ENCODE data around the gene HSPA9. TPM values are rescaled to one million over a fixed set of nuclear protein-coding genes. Genes with fewer than 3 reads are reported as not detected.

Gene HSPA9
- total and polyA plus RNA-seq, 2 donors, result 126 to 159 TPM

- WGBS, result 73% methylated on average over 5 of the region's 5 CpGs
- Histone ChIP-seq H3K4me1 (ENCODE audit: insufficient read depth) (no peaks in the 10 kb centered on the region), H3K36me3 (ENCODE audit: insufficient read depth) (no peaks in the 10 kb centered on the region), H3K4me3 (ENCODE audit: low read depth, low read length) (no peak overlapping the region), H3K27ac (ENCODE audit: low read depth) (no peak overlapping the region)
- DNase-seq (ENCODE audit: extremely low spot score), result no peak
These were observed 28.2 kb upstream of the HSPA9 start for GRCh38 chr5:138603249-138603920.

GRCh38 chr5:138602371-138603000, 27.3 kb upstream of the HSPA9 start:
- WGBS, result 54% methylated on average over 6 of the region's 6 CpGs
- H3K36me3 ChIP-seq (ENCODE audit: insufficient read depth), result no peaks in the 10 kb centered on the region
- no peaks in the 10 kb centered on the region for H3K4me1 ChIP-seq (ENCODE audit: insufficient read depth)
- DNase-seq (ENCODE audit: extremely low spot score), result no peak
- no peak overlapping the region for H3K27ac ChIP-seq (ENCODE audit: low read depth)
- H3K4me3 ChIP-seq (ENCODE audit: low read depth, low read length), result no peak overlapping the region

GRCh38 chr5:138601444-138601843, 26.2 kb upstream of the HSPA9 start:
- 48% methylated on average over 3 of the region's 3 CpGs for WGBS
- no peak overlapping the region for H3K4me3 ChIP-seq (ENCODE audit: low read depth, low read length)
- no peak overlapping the region for H3K27ac ChIP-seq (ENCODE audit: low read depth)
- H3K4me1 ChIP-seq (ENCODE audit: insufficient read depth), result no peaks in the 10 kb centered on the region
- DNase-seq (ENCODE audit: extremely low spot score), result no peak
- H3K36me3 ChIP-seq (ENCODE audit: insufficient read depth), result no peaks in the 10 kb centered on the region

- no peaks in the 10 kb centered on the region for H3K4me1 ChIP-seq (ENCODE audit: insufficient read depth)
- H3K36me3 ChIP-seq (ENCODE audit: insufficient read depth), result no peaks in the 10 kb centered on the region
- 93% methylated on average over 3 of the region's 3 CpGs for WGBS
- DNase-seq (ENCODE audit: extremely low spot score), result no peak
- H3K4me3 ChIP-seq (ENCODE audit: low read depth, low read length), result no peak overlapping the region
- H3K27ac ChIP-seq (ENCODE audit: low read depth), result no peak overlapping the region
These were observed 25.2 kb upstream of the HSPA9 start for GRCh38 chr5:138600446-138600845.

DNA sequence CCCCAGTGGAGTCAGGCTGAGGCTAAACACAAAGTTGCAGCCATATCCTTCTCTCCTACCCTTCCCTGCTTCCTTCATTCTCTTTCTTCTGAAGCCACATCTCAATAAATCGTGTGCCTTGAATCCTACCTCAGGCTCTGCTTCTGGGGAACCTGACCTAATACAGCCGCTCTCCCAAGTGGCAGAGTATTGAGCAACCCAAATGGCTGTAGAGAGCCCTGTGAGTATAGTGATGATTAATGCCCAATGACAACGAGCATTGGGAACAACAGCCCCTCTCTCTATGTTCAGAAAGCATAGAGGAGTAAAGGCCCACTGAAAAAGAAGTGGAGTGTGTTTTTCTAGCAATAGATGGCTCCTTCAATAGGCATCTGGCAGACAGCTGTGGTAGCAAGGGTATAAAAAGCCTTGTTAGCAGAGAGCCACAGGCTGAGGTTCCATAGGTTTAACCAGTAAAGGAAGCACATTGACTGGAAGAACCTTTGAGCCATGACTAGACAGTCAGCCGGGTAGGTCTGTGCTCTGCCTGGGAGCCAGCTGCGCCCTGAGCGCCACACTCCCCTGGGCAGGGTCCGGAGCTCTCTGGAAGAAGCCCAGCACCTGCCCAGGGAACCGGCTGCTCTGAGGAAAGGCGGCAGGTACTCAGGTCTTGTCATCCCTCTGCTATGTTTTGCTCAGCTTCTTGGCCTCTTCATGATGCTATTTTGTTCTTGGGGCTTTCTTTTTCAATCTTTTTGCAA, 22.6 kb upstream of the HSPA9 start:
- WGBS, result 90% methylated on average over 9 of the region's 9 CpGs

GRCh38 chr5:138596105-138596881, 21.1 kb upstream of the HSPA9 start:
- no peak overlapping the region for H3K4me3 ChIP-seq (ENCODE audit: low read depth, low read length)
- no peaks in the 10 kb centered on the region for H3K36me3 ChIP-seq (ENCODE audit: insufficient read depth)
- 88% methylated on average over 6 of the region's 6 CpGs for WGBS
- H3K27ac ChIP-seq (ENCODE audit: low read depth), result no peak overlapping the region
- no peak for DNase-seq (ENCODE audit: extremely low spot score)
- H3K4me1 ChIP-seq (ENCODE audit: insufficient read depth), result no peaks in the 10 kb centered on the region

More for the DNA sequence above, 22.6 kb upstream of the HSPA9 start:
- Histone ChIP-seq H3K4me1 (ENCODE audit: insufficient read depth) (no peaks in the 10 kb centered on the region), H3K36me3 (ENCODE audit: insufficient read depth) (no peaks in the 10 kb centered on the region), H3K27ac (ENCODE audit: low read depth) (no peak overlapping the region), H3K4me3 (ENCODE audit: low read depth, low read length) (no peak overlapping the region)
- DNase-seq (ENCODE audit: extremely low spot score), result no peak

DNA sequence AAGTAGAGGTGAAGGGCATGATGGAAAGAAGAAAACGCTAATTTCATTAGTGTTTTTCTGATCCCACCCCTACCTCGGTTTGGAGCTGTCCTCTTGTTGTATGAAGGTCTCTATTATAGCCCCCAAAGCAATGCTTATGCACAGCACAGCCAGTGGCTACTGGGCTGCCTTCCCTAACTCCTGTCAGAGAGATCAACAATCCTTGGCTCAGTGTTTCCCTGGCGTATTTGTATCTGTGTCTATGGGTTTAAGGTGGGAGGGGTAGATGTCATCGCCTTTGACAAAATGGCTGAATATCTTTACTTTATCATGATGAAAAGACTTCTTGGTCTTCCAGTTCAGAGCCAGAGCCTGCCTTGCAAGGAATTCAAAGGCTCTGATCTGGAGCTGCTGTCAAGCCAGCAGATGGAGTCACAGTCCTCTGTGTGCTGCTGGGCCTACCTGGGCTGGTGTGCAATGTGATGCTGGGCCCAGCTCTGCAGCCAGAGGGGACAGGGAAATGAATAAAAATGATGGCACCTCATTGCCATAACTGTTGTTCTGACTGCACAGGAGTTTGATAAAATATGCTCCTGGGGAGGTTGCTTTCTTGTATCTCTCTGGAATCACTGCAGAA, 20.1 kb upstream of the HSPA9 start:
- no peaks in the 10 kb centered on the region for H3K4me1 ChIP-seq (ENCODE audit: insufficient read depth)
- no peak overlapping the region for H3K4me3 ChIP-seq (ENCODE audit: low read depth, low read length)
- no peak overlapping the region for H3K27ac ChIP-seq (ENCODE audit: low read depth)
- no peak for DNase-seq (ENCODE audit: extremely low spot score)
- WGBS, result 75% methylated on average over 4 of the region's 4 CpGs
- no peaks in the 10 kb centered on the region for H3K36me3 ChIP-seq (ENCODE audit: insufficient read depth)

GRCh38 chr5:138594305-138595058, 19.3 kb upstream of the HSPA9 start:
- Histone ChIP-seq H3K36me3 (ENCODE audit: insufficient read depth) (no peaks in the 10 kb centered on the region), H3K4me3 (ENCODE audit: low read depth, low read length) (no peak overlapping the region), H3K27ac (ENCODE audit: low read depth) (no peak overlapping the region), H3K4me1 (ENCODE audit: insufficient read depth) (no peaks in the 10 kb centered on the region)
- 95% methylated on average over 4 of the region's 4 CpGs for WGBS
- DNase-seq (ENCODE audit: extremely low spot score), result no peak

- Histone ChIP-seq H3K4me1 (ENCODE audit: insufficient read depth) (no peaks in the 10 kb centered on the region), H3K27ac (ENCODE audit: low read depth) (no peak overlapping the region)
- WGBS, result 90% methylated on average over 2 of the region's 2 CpGs
These were observed 13.0 kb upstream of the HSPA9 start for GRCh38 chr5:138588013-138588788.

GRCh38 chr5:138585157-138585556, 10.0 kb upstream of the HSPA9 start:
- Histone ChIP-seq H3K4me1 (ENCODE audit: insufficient read depth) (no peaks in the 10 kb centered on the region), H3K27ac (ENCODE audit: low read depth) (no peak overlapping the region), H3K4me3 (ENCODE audit: low read depth, low read length) (no peak overlapping the region), H3K36me3 (ENCODE audit: insufficient read depth) (no peaks in the 10 kb centered on the region)
- DNase-seq (ENCODE audit: extremely low spot score), result no peak

More at GRCh38 chr5:138588013-138588788, 13.0 kb upstream of the HSPA9 start:
- H3K36me3 ChIP-seq (ENCODE audit: insufficient read depth), result no peaks in the 10 kb centered on the region
- H3K4me3 ChIP-seq (ENCODE audit: low read depth, low read length), result no peak overlapping the region
- DNase-seq (ENCODE audit: extremely low spot score), result no peak

GRCh38 chr5:138583984-138584637, 8.9 kb upstream of the HSPA9 start:
- Histone ChIP-seq H3K4me1 (ENCODE audit: insufficient read depth) (no peaks in the 10 kb centered on the region), H3K4me3 (ENCODE audit: low read depth, low read length) (no peak overlapping the region), H3K27ac (ENCODE audit: low read depth) (no peak overlapping the region), H3K36me3 (ENCODE audit: insufficient read depth) (no peaks in the 10 kb centered on the region)
- DNase-seq (ENCODE audit: extremely low spot score), result no peak
- 76% methylated on average over 8 of the region's 8 CpGs for WGBS

GRCh38 chr5:138582959-138583358, 7.8 kb upstream of the HSPA9 start:
- Histone ChIP-seq H3K4me1 (ENCODE audit: insufficient read depth) (no peaks in the 10 kb centered on the region), H3K4me3 (ENCODE audit: low read depth, low read length) (no peak overlapping the region), H3K27ac (ENCODE audit: low read depth) (no peak overlapping the region), H3K36me3 (ENCODE audit: insufficient read depth) (no peaks in the 10 kb centered on the region)
- WGBS, result 90% methylated on average over 3 of the region's 3 CpGs
- no peak for DNase-seq (ENCODE audit: extremely low spot score)

Measured in urinary bladder (tissue), 4 donors.